ENCODE data around the gene CXorf51A. TPM values are rescaled to one million over a fixed set of nuclear protein-coding genes. Genes with fewer than 3 reads are reported as not detected.
"Not testable (repeated sequence)": the region's sequence is repeated elsewhere in the genome, so short reads cannot be mapped to it uniquely, and the experiment has no call there.

The CXorf51A gene
- total RNA-seq = not detected

GRCh38 chrX:146814644-146815043 is at the start of gene CXorf51A:
Gene CXorf51A, minus strand, starts transcription at chrX:146814744. Its CDS starts 21 bp downstream, at chrX:146814723.
- H3K9me3 Mint-ChIP-seq; H3K27me3 Mint-ChIP-seq; POLR2A ChIA-PET; CTCF ChIA-PET; H3K27ac Mint-ChIP-seq; DNase-seq; H3K36me3 Mint-ChIP-seq (ENCODE audit: low read depth); H3K4me3 Mint-ChIP-seq; H3K4me1 Mint-ChIP-seq: not testable (repeated sequence)

- H3K27me3 Mint-ChIP-seq = no peaks in the 10 kb centered on the region
- DNase-seq = no peak
- no peaks in the 10 kb centered on the region for H3K36me3 Mint-ChIP-seq (ENCODE audit: low read depth)
- H3K4me1 Mint-ChIP-seq = no peaks in the 10 kb centered on the region
- ChIA-PET POLR2A (no interaction called here), CTCF (no interaction called here)
- H3K27ac Mint-ChIP-seq = no peak overlapping the region
- H3K4me3 Mint-ChIP-seq = no peak overlapping the region
- H3K9me3 Mint-ChIP-seq = peaks cover 3% of the 10 kb centered on the region
These were observed 49.0 kb upstream of the CXorf51A start for GRCh38 chrX:146863566-146863965.

GRCh38 chrX:146854281-146854680 is 39.7 kb upstream of the CXorf51A start:
- Mint-ChIP-seq H3K36me3 (ENCODE audit: low read depth) (no peaks in the 10 kb centered on the region), H3K9me3 (peaks cover 4% of the 10 kb centered on the region), H3K4me1 (no peaks in the 10 kb centered on the region), H3K4me3 (no peak overlapping the region), H3K27me3 (no peaks in the 10 kb centered on the region), H3K27ac (no peak overlapping the region)
- POLR2A ChIA-PET = no interaction called here
- no peak for DNase-seq
- CTCF ChIA-PET = interaction anchor here (1.1 kb wide), 1 partner anchor 37 kb away, joined by 3 read pairs; no protein-coding TSS in a partner anchor

- Mint-ChIP-seq H3K9me3 (peaks cover 6% of the 10 kb centered on the region), H3K4me3 (no peak overlapping the region), H3K36me3 (ENCODE audit: low read depth) (no peaks in the 10 kb centered on the region), H3K27me3 (no peaks in the 10 kb centered on the region), H3K4me1 (no peaks in the 10 kb centered on the region), H3K27ac (no peak overlapping the region)
- POLR2A ChIA-PET = no interaction called here
- no peak for DNase-seq
- CTCF ChIA-PET = no interaction called here
These were observed 17.4 kb upstream of the CXorf51A start for GRCh38 chrX:146831994-146832393.

GRCh38 chrX:146809471-146809870 is 5.1 kb downstream of the CXorf51A start, which contains the start of gene CXorf51B:
Gene CXorf51B, plus strand, starts transcription at chrX:146809771. Its CDS starts 21 bp downstream, at chrX:146809792.
- DNase-seq; POLR2A ChIA-PET; H3K9me3 Mint-ChIP-seq; H3K4me1 Mint-ChIP-seq; H3K4me3 Mint-ChIP-seq; CTCF ChIA-PET; H3K27ac Mint-ChIP-seq; H3K27me3 Mint-ChIP-seq; H3K36me3 Mint-ChIP-seq (ENCODE audit: low read depth): not testable (repeated sequence)

Other genes starting within 250 kb of the CXorf51A start
- not detected for gene CXorf51B, start 5.0 kb downstream of the CXorf51A start, total RNA-seq